ENCODE data around the gene NBAS.

DNA sequence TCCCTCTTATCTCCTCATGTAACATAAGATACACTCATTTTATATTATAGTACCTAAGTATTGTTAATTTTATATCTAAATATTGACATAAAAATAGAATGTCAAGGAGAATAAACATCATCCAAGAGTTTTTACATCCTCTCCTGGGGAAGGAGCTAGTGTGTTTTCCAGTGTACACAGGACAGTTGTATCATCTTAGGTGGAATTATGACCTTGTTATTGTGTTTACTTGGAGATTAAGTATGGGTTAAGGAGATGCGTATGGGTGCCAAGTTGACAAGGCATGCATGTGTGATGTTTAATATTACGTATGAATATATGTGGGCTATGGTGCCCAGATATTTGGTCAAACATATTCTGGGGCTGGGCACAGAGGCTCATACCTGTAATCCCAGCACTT lies 19.3 kb upstream of the NBAS start:
- TF ChIP-seq, protein P1, sequence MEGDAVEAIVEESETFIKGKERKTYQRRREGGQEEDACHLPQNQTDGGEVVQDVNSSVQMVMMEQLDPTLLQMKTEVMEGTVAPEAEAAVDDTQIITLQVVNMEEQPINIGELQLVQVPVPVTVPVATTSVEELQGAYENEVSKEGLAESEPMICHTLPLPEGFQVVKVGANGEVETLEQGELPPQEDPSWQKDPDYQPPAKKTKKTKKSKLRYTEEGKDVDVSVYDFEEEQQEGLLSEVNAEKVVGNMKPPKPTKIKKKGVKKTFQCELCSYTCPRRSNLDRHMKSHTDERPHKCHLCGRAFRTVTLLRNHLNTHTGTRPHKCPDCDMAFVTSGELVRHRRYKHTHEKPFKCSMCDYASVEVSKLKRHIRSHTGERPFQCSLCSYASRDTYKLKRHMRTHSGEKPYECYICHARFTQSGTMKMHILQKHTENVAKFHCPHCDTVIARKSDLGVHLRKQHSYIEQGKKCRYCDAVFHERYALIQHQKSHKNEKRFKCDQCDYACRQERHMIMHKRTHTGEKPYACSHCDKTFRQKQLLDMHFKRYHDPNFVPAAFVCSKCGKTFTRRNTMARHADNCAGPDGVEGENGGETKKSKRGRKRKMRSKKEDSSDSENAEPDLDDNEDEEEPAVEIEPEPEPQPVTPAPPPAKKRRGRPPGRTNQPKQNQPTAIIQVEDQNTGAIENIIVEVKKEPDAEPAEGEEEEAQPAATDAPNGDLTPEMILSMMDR (conservative IDR thresholded peaks at IDR 0.05), result no peak
- no peak for TF ChIP-seq EZH2 (IDR thresholded peaks at IDR 0.05; ENCODE audit: low read depth)
